Ovary (tissue), 9 donors: ENCODE measurements around the gene AP5Z1. TPM values are rescaled to one million over a fixed set of nuclear protein-coding genes. Genes with fewer than 3 reads are reported as not detected.

Experiments used
- DNase-seq, 5 donors: peaks; one replicate each; pipeline ENCODE4 v3.0.0-alpha.2; 2019 to 2020
- H3K27ac ChIP-seq, 2 donors: fragments of 200-600 bp; one replicate each; pipeline versions ENCODE4 v1.5.1 to v1.8.0; 2019 to 2022
- H3K27me3 ChIP-seq: fragments of 200-600 bp; one replicate; pipeline ENCODE4 v1.8.0; 2022
- H3K36me3 ChIP-seq: fragments of 200-600 bp; sonication (generic); one replicate; pipeline ENCODE4 v1.5.1; 2019
- H3K4me1 ChIP-seq: one replicate; pipeline ENCODE4 v1.8.1; 2013; ENCODE audit warnings: mild to moderate bottlenecking, moderate library complexity; ENCODE audit not compliant: insufficient read depth
- H3K4me3 ChIP-seq: fragments of 200-600 bp; sonication (generic); one replicate; pipeline ENCODE4 v1.5.1; 2017
- H3K9me3 ChIP-seq, 2 donors: fragments of 200-600 bp in 1 of 2; sonication (generic) in 1 of 2; one replicate each; pipeline versions ENCODE4 v1.5.1 to v1.8.1; 2013 to 2019; ENCODE audit warnings: mild to moderate bottlenecking in 1 of 2, moderate library complexity in 1 of 2
- EP300 ChIP-seq: sonication (generic); formaldehyde crosslinking; IDR thresholded peaks from one replicate; pipeline ENCODE4 v1.6.1; 2017; ENCODE audit warnings: antibody characterized with exemption
- POLR2A ChIP-seq: fragments of 450-650 bp; IDR thresholded peaks from one replicate; pipeline ENCODE4 v1.6.1; 2017; ENCODE audit warnings: antibody characterized with exemption, mild to moderate bottlenecking, moderate library complexity
- WGBS, 3 donors: extraction: QIAGEN DNeasy Blood & Tissue Kit in 1 of 3; methylation state at CpG; one replicate each; pipeline versions ENCODE4 v1.1.5 to v1.1.7; 2013 to 2017; 5-methylcytosine and 5-hydroxymethylcytosine counted together
- intact Hi-C, 4 donors: fragments of 100-400 bp; cut with DNase I; formaldehyde crosslinking; loops; one replicate each; pipeline versions ENCODE4 v1.11.0 to v1.15.1; 2022 to 2023
- polyA plus RNA-seq, 2 donors: library from polyadenylated mRNA; stranded (reverse); fragments of 200-250 nt in 1 of 2; fragments of 350-450 nt in 1 of 2; fragmentation: Illumina TruSeq in 1 of 2; extraction: RNeasy Lipid Tissue Mini Kit (QIAGEN cat#74804) in 1 of 2; gene quantifications; one replicate each; pipeline ENCODE4 v1.2.3, GENCODE V29; 2013 to 2014
- total RNA-seq, 7 donors: library from RNA; depleted of rRNA in 2 of 7; stranded (reverse); fragments of >200 nt in 2 of 7; fragmentation: NEBNext Ultra II Directional in 3 of 7; extraction: Animal tissue kit (Norgen Biotek cat#: 25700) in 3 of 7; gene quantifications; one replicate each; pipeline versions ENCODE4 v1.1.0 to v1.2.4, GENCODE V29; 2016 to 2023
- TF ChIP-seq, protein P1 (sequence below), 3 donors: fragments of 450-650 bp in 2 of 3; fragments of 200-600 bp in 1 of 3; IDR thresholded peaks; one replicate each; pipeline versions ENCODE4 v1.5.1 to v1.8.0; 2016 to 2022; ENCODE audit warnings: antibody characterized with exemption in 3 of 3, mild to moderate bottlenecking in 1 of 3
- donor health status: DM: no; HTN: no; CAD: no; lungs with moderate emphysema.
- donor health status: DM: no; HTN: no; CAD: no.
- donor health status: Bipolar disorder and iron deficiency.
- donor health status: DM: yes; HTN: yes; CAD: no.
- donor health status: DM: no; HTN: no; CAD: no.
- donor health status: DM: yes; HTN: yes; CAD: no.

AP5Z1 gene
- total and polyA plus RNA-seq, 9 donors: 2.4 to 37.3 (median 23.1) TPM

DNA sequence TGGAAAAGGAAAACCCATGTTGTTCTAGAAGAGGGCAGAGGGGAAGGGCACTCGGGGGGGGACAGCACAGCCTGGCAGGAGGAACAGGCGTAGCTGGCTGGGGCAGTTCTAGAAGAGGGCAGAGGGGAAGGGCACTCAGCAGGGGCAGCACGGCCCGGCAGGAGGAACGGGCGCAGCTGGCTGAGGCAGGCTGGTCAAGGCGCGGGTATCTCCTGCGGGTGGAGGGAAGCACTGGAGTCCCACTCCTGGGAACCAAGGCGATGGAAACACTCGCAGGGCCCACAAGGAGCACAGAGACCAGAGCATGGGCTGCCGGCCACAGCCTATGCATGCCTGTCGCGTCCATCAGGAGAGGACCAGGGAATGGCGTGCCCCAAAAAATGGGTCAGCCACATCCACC lies 49.7 kb downstream of the AP5Z1 start:
- Histone ChIP-seq H3K27me3 (no peaks in the 10 kb centered on the region), H3K4me1 (peaks cover 8% of the 10 kb centered on the region), H3K9me3 (no peaks in the 10 kb centered on the region), H3K27ac (peak overlapping the region in 1 of 2 donors; percentile 26), H3K4me3 (no peak overlapping the region), H3K36me3 (no peaks in the 10 kb centered on the region)
- intact Hi-C loops: no loop called here
- 90 to 92% (median 92%) methylated on average over 15 of the region's 15 CpGs for WGBS, 3 donors
- TF ChIP-seq, protein P1, sequence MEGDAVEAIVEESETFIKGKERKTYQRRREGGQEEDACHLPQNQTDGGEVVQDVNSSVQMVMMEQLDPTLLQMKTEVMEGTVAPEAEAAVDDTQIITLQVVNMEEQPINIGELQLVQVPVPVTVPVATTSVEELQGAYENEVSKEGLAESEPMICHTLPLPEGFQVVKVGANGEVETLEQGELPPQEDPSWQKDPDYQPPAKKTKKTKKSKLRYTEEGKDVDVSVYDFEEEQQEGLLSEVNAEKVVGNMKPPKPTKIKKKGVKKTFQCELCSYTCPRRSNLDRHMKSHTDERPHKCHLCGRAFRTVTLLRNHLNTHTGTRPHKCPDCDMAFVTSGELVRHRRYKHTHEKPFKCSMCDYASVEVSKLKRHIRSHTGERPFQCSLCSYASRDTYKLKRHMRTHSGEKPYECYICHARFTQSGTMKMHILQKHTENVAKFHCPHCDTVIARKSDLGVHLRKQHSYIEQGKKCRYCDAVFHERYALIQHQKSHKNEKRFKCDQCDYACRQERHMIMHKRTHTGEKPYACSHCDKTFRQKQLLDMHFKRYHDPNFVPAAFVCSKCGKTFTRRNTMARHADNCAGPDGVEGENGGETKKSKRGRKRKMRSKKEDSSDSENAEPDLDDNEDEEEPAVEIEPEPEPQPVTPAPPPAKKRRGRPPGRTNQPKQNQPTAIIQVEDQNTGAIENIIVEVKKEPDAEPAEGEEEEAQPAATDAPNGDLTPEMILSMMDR (IDR thresholded peaks at IDR 0.05): no peak
- TF ChIP-seq POLR2A: no peak
- TF ChIP-seq EP300: no peak
- no peak for DNase-seq

DNA sequence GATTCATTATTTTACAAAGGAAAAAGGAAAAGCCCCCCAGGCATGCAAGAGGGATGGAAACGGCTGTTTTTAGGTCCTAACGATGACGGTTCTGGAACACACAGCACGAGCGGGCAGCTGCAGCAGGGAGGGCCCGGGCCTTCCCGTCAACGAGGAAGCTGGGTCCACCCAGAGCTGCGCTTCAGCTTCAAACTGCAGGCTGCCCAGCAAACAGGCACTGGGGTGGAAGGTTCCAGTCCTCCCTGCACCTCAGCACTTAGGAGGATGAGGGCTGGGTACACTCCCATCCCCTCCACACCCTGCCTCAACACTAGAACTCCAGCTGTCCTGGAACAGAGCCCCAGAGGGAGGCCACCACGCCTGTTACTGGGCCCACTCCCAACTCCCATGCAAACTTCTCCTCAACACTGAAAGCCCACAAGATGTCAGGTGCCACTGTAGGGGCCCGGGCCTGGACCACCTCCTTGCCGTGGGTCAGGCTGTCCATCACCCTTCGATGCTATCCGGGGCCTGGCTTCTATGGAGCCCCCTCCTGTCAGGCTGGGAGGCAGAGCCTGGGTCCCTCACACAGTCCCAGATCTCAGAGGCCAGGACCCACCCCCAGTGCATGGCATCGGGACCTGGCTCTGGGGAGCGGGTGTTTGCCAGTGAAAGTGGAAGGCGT lies 53.4 kb downstream of the AP5Z1 start:
- no peak for DNase-seq
- no peaks in the 10 kb centered on the region for H3K27me3 ChIP-seq
- no peak overlapping the region for H3K4me3 ChIP-seq
- TF ChIP-seq, protein P1 (IDR thresholded peaks at IDR 0.05): no peak
- no peak for TF ChIP-seq POLR2A
- intact Hi-C loops: no loop called here
- peaks cover 8% of the 10 kb centered on the region for H3K4me1 ChIP-seq
- no peaks in the 10 kb centered on the region for H3K9me3 ChIP-seq
- no peak overlapping the region for H3K27ac ChIP-seq
- no peaks in the 10 kb centered on the region for H3K36me3 ChIP-seq
- 78 to 88% (median 81%) methylated on average over 17 of the region's 17 CpGs for WGBS, 3 donors

DNA sequence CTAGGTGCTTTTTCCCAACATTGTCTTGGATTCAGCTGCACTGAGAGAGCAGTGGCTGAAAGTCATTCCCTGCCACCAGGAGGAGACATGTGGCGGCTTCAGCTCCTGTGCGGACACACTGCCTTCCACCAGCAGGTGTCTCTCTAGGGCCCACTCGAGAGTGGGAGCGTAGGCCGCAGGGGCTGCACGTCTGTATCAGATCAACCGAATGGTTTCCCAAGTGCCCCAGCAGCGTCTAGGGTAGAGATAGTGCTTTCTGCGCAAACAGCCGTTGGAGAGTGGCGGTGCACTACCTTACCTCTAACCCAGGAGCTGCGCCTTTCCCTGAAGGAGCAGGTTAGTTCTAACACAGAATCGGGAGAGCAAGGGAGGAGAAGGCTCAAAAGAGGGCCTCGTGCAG lies 54.8 kb downstream of the AP5Z1 start:
- TF ChIP-seq, protein P1 (IDR thresholded peaks at IDR 0.05): peak in 2 of 3 donors; percentile 45 to 47
- TF ChIP-seq EP300 (no peak), POLR2A (no peak)
- WGBS, 3 donors: 27 to 50% (median 46%) methylated on average over 14 of the region's 14 CpGs
- intact Hi-C loops: no loop called here
- Histone ChIP-seq H3K4me1 (no peaks in the 10 kb centered on the region), H3K36me3 (no peaks in the 10 kb centered on the region), H3K9me3 (no peaks in the 10 kb centered on the region), H3K4me3 (no peak overlapping the region), H3K27me3 (no peaks in the 10 kb centered on the region), H3K27ac (no peak overlapping the region)
- peak in 2 of 5 donors; percentile 48 to 64 for DNase-seq

DNA sequence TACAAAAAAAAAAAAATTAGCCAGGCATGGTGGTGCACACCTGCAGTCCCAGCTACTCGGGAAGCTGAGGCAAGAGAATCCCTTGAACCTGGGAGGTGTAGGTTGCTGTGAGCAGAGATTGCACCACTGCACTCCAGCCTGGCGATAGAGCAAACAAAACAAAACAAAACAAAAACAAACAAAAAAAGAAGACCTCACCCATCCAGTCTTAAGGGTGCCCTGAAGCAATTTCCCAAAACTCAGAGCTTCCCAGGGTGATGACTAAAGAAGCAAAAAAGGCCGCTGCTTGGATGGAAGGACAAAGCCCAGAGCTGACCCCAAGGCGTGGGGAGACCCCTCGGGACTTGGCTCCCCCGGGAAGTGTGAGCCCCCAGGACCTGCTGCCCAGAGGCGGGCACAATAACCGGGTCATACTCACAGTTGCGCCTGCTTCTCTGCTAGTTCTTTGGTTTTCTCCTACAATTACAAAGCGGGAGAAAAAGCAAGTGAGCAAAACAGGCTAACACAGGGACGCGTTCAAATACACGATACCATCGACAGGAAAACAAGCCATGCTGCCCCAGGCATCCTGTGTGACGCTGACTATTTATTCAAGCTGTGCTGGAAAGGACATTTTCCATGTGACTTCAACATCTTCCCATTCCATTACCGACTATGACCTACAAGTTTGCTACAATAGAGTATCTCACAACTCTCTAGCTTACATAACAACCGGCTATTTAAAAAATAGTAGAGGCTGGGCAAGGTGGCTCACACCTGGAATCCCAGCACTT lies 56.5 kb downstream of the AP5Z1 start:
- Histone ChIP-seq H3K4me1 (no peaks in the 10 kb centered on the region), H3K27ac (no peak overlapping the region), H3K4me3 (no peak overlapping the region), H3K36me3 (no peaks in the 10 kb centered on the region), H3K27me3 (no peaks in the 10 kb centered on the region), H3K9me3 (no peaks in the 10 kb centered on the region)
- intact Hi-C loops: no loop called here
- TF ChIP-seq POLR2A: no peak
- no peak for TF ChIP-seq EP300
- TF ChIP-seq, protein P1 (IDR thresholded peaks at IDR 0.05): no peak
- no peak for DNase-seq
- WGBS, 3 donors: 85 to 91% (median 88%) methylated on average over 17 of the region's 17 CpGs
